ENCODE measurements around the gene ANKS1B. TPM values are rescaled to one million over a fixed set of nuclear protein-coding genes. Genes with fewer than 3 reads are reported as not detected.

The ANKS1B gene
- total RNA-seq, 1 experiment from 2014 or later = 0.54 TPM

- DNase-seq (ENCODE audit: low read depth, low spot score) (no peak), ATAC-seq (no peak)
- Histone ChIP-seq H3K36me3 (ENCODE audit: control insufficient read depth in 1 of 2, insufficient read depth in 2 of 2, low read length in 2 of 2) (no peaks in the 10 kb centered on the region), H3K4me3 (replicated peaks in 1 of 2; ENCODE audit: low read depth in 1 of 2, low read length in 2 of 2) (no peak overlapping the region), H2AFZ (ENCODE audit: low read depth, low read length, poor library complexity, severe bottlenecking) (no peak overlapping the region), H3K9ac (ENCODE audit: low read length) (no peak overlapping the region), H3K27me3 (ENCODE audit: insufficient read depth, low read length) (peaks cover 40% of the 10 kb centered on the region), H3K4me2 (ENCODE audit: low read length) (no peak overlapping the region), H3K9me3 (ENCODE audit: control insufficient read depth in 1 of 2, insufficient read depth in 1 of 2, low read depth in 1 of 2, low read length in 2 of 2) (no peaks in the 10 kb centered on the region), H3K9me2 (ENCODE audit: insufficient read depth) (no peaks in the 10 kb centered on the region), H3K79me2 (ENCODE audit: insufficient read depth, low read length) (no peaks in the 10 kb centered on the region), H3K4me1 (ENCODE audit: control insufficient read depth in 1 of 2, insufficient read depth in 2 of 2, low read length in 2 of 2) (no peaks in the 10 kb centered on the region), H4K20me1 (ENCODE audit: insufficient read depth) (no peaks in the 10 kb centered on the region), H3K27ac (ENCODE audit: low read depth, low read length) (no peak overlapping the region)
- intact Hi-C loops (cut with micrococcal nuclease) = no loop called here
- no peak for TF ChIP-seq ATF3 (IDR thresholded peaks at IDR 0.05)
- no peak for TF ChIP-seq RAD21 (IDR thresholded peaks at IDR 0.05; ENCODE audit: low read depth)
- TF ChIP-seq POLR2A (IDR thresholded peaks at IDR 0.05; ENCODE audit: borderline replicate concordance, extremely low read depth, insufficient read depth, insufficient read length) = no peak
- no TSS peak for BruUV-seq (replicated peaks)
- ChIA-PET CTCF (no interaction called here), POLR2A (no interaction called here), RAD21 (ENCODE audit: low non-redundant PET in 1 of 2, low total read pairs in 2 of 2, uncharacterized antibody in 2 of 2, unreplicated experiment in 2 of 2) (no interaction called here)
Observed at GRCh38 chr12:98922871-98923270, 1061.9 kb downstream of the ANKS1B start.

DNA sequence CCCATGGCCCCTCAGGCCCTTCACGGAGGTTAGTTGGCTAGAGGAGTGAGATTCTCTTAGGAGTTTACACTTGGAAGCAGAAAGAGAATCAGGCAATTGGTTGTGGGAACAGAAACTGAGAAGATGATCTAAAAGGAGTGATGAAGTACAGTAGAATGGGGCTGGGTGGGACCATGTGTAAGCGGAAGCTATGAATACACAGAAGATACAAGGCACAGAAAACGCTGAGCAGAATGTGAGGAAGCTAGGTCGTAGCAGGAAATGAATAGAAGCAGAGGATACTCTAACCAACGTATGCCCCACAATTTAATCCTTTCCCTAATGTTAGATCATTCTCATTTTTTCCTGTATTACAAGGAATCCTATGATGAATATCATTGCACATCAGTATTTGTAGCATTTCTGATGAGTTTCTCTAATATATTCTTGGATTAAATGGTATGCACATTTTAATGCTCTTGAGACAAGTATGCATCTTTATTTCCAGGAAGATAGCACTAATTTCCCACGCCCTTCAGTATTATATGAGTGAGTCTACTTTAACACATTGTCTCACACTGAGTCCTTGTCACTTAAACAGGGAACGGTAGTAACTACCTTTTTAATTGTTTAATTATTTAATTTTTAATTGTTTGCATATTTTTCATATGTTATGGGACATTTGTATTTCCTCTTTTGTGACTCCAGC lies 1066.4 kb downstream of the ANKS1B start:
- H4K20me1 ChIP-seq (ENCODE audit: insufficient read depth) = no peaks in the 10 kb centered on the region
- H3K79me2 ChIP-seq (ENCODE audit: insufficient read depth, low read length) = no peaks in the 10 kb centered on the region
- POLR2A ChIA-PET = no interaction called here
- ATAC-seq = no peak
- H3K36me3 ChIP-seq (ENCODE audit: control insufficient read depth in 1 of 2, insufficient read depth in 2 of 2, low read length in 2 of 2) = no peaks in the 10 kb centered on the region
- H3K27ac ChIP-seq (ENCODE audit: low read depth, low read length) = no peak overlapping the region
- BruUV-seq (replicated peaks) = no TSS peak
- H3K4me3 ChIP-seq (replicated peaks in 1 of 2; ENCODE audit: low read depth in 1 of 2, low read length in 2 of 2) = no peak overlapping the region
- H3K27me3 ChIP-seq (ENCODE audit: insufficient read depth, low read length) = peaks cover 40% of the 10 kb centered on the region
- H3K4me2 ChIP-seq (ENCODE audit: low read length) = no peak overlapping the region
- intact Hi-C loops (cut with micrococcal nuclease) = no loop called here
- H3K9ac ChIP-seq (ENCODE audit: low read length) = no peak overlapping the region
- DNase-seq (ENCODE audit: low read depth, low spot score) = no peak
- RAD21 ChIA-PET (ENCODE audit: low non-redundant PET in 1 of 2, low total read pairs in 2 of 2, uncharacterized antibody in 2 of 2, unreplicated experiment in 2 of 2) = no interaction called here
- TF ChIP-seq CBX3 (IDR thresholded peaks at IDR 0.05; ENCODE audit: low read depth) = no peak
- TF ChIP-seq SP1 (IDR thresholded peaks at IDR 0.05; ENCODE audit: low read depth) = no peak
- TF ChIP-seq SIN3A (IDR thresholded peaks at IDR 0.05; ENCODE audit: low read depth) = no peak
- TF ChIP-seq ATF3 (IDR thresholded peaks at IDR 0.05) = no peak
- no peak for TF ChIP-seq JUND (IDR thresholded peaks at IDR 0.05)
- no peak for TF ChIP-seq FOSL1 (IDR thresholded peaks at IDR 0.05; ENCODE audit: low read depth)
- TF ChIP-seq REST (IDR thresholded peaks at IDR 0.05; ENCODE audit: low read depth) = no peak
- no peaks in the 10 kb centered on the region for H3K9me2 ChIP-seq (ENCODE audit: insufficient read depth)
- CTCF ChIA-PET = no interaction called here
- no peaks in the 10 kb centered on the region for H3K9me3 ChIP-seq (ENCODE audit: control insufficient read depth in 1 of 2, insufficient read depth in 1 of 2, low read depth in 1 of 2, low read length in 2 of 2)
- no peak overlapping the region for H2AFZ ChIP-seq (ENCODE audit: low read depth, low read length, poor library complexity, severe bottlenecking)
- H3K4me1 ChIP-seq (ENCODE audit: control insufficient read depth in 1 of 2, insufficient read depth in 2 of 2, low read length in 2 of 2) = no peaks in the 10 kb centered on the region

All from HCT116 (cell line).